Activated effector memory CD4-positive, alpha-beta T cell treated with anti-CD3 and anti-CD28 coated beads, Interleukin-2, amount 50 U/mL, for 16 hours (primary cell): ENCODE results near the gene KCTD17.
A peak's percentile ranks its signal among the peaks of the same experiment; 100 is the strongest.

Experiments used
- DNase-seq: peaks from one replicate; pipeline ENCODE4 v3.0.0-alpha.2; 2020

KCTD17 gene

DNA sequence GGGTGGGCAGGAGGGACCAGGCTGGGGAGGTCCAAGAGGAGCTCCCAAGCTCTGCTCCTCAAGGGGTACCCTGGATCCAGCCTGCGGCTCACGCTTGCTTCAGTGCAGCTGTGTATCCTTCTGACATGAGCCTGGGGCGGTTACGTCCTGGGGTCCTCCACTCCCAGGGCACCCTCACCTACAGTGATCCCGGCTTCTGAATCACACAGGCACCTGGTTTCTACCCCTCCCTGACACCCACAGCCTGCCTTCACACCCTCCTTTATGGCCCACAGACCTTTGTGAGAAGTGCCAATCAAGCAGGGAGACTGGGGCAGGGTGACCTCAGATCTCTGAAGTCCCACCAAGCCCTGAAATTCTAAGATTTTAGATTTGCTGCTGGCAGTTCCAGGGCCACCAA is 30.5 kb upstream of the KCTD17 start:
- DNase-seq = no peak

DNA sequence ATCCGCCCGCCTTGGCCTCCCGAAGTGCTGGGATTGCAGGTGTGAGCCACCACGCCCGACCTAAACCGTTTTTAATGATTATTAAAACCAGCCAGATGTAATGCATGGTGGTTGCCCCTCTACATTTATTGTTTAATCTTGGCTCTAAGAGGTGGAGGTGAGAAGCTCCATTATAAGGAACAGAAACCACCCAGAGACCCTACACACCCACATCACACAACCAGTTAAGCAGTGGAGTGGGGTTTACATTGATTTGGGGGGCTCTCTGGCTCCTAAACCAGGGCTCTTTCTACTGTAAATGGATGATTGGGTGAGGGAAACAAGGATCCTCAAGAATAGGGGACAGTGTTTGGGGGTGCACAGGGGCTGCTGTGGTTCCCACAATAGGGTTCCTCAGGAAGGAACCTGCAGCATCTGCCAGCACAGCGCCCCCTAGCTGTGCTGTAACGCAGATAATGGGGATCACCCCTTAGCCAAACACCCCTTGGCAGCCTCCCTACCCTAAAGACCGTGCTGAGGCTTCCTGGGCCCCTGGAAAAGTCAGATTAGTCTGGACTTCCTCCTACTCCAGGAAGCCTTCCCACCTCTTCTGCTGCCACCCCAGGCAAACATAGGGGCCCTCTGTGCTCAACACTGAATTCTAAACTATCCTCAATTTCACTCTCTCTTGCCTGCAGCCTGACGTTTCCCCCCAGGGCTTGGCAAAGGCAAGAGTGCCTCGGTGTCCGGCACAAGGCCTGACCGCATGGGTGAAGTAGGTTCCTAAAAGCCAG is 29.6 kb upstream of the KCTD17 start:
- DNase-seq = peak; percentile 86

DNA sequence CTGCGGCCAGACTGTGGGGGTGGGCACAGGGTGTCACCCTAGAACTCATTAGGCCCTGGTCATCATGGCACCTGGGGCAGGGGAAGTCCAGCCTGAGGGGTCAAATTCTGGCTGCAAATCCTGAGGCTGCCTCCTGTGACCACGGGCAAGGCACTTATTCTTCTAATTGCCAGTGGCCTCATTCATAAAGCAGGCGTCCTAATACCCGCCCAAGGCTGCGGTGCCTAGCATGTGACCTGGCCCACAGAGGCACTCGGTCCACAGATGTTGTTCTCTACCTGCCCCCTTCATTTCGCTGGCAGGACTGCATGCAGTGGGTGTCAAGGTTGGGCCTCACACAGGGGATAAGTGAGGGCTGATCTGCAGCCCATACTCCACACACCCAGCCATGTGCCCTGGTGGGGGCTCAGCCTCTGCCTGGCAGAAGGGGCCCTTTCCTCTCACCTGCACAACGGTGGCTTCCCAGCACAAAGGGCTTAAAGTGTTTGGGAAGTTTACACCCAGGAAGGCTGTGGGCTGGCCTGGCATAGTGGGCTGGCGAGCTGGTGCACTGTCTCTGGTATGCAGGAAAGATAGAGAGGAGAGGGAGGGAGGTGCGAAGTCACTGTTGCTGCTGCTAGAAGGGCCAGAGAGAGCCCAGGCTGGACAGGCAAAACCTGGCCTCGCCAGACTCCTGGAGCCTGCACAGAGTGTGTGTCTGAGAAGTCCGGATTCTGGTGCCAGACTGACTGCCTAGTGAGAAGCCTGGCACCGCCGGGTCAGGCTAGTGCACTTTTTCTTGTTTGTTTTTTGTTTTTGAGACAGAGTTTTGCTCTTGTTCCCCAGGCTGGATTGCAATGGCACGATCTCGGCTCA is 28.8 kb upstream of the KCTD17 start:
- no peak for DNase-seq

DNA sequence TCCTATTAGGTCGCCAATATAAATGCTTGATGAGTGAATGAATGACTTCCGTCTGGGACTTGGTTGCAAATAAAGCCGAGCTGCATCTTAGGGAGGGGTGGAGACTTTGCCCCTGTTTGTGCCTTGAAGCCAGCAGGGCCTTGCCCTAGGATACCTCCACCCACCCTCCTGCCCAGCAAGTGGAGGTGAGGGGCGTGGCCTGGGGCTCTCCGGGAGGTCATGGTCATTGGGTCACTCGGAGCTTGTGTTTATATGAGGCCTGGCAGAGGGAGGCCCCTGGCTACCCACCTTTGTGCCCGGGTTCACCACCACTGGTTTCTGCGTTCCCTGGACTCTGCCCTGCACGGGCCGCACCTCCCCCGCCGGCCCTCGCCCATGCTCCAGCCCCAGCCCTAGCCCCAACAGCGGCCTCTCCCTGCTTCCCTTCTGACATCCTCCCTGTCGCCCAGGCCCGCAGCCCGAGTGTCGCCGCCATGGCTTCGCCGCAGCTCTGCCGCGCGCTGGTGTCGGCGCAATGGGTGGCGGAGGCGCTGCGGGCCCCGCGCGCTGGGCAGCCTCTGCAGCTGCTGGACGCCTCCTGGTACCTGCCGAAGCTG is 27.7 kb upstream of the KCTD17 start:
- no peak for DNase-seq

DNA sequence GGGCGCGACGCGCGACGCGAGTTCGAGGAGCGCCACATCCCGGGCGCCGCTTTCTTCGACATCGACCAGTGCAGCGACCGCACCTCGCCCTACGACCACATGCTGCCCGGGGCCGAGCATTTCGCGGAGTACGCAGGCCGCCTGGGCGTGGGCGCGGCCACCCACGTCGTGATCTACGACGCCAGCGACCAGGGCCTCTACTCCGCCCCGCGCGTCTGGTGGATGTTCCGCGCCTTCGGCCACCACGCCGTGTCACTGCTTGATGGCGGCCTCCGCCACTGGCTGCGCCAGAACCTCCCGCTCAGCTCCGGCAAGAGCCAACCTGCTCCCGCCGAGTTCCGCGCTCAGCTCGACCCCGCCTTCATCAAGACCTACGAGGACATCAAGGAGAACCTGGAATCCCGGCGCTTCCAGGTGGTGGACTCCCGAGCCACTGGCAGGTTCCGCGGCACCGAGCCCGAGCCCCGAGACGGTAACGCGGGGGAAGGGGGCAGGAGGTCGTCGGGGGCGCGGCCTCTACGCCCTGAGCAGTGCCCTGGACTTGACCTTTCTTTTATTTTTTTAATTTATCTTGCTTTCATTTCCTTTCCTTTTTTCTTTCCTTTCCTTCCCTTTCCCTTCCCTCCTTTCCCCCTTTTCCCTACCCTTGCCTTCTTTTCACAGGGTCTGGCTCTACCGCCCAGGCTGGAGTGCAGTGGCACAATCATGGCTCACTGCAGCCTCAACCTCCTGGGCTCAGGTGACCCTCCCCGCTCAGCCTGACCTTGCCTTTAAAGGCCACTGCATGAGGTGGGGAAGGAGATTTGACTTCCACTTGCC is 27.0 kb upstream of the KCTD17 start:
- no peak for DNase-seq

DNA sequence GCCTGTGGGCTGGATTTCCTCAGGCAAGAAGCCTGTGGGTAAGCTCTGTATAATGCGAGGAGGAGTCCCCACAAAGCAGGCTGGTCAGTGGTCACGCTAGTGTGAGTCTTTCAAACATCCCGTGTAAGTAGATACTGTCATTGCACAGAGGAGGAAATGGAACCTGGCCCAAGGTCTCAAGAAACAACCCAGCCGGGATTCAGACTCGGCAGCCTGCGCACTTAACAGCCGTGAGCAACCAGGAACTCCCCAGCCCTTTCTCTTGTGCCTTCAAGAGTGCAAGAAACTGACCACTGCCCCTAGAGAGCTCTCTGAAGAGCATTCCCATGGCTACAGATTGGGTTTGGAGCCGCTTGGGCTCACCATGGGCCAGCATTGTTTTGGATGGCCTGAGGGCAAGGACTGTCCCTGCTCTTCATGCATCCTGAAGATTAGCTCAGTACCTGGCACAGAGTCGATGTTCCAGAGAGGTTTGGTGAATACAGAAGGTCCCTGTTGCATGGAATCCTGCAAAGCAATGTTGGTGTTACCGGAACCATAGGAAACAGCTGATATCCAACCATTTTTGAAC is 26.0 kb upstream of the KCTD17 start:
- no peak for DNase-seq

DNA sequence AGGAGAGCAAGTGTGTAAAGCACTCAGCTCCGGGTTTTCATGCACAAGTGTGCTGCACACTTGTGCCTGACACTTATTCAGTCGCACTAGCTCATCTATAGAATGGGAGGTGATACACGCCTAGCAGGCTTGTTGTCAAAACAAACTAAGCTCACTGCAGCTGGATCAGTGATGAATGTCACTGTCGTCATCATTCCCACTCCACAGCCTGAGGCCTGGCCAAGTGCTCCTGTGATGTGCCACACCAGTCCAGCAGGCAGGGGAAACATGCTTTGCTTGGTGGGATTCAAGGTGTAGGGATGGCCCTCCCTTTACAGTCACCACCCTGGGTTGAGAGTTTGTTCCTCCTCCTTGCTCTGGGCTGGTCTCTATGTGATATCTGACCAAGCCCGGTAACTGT is 25.2 kb upstream of the KCTD17 start:
- no peak for DNase-seq

DNA sequence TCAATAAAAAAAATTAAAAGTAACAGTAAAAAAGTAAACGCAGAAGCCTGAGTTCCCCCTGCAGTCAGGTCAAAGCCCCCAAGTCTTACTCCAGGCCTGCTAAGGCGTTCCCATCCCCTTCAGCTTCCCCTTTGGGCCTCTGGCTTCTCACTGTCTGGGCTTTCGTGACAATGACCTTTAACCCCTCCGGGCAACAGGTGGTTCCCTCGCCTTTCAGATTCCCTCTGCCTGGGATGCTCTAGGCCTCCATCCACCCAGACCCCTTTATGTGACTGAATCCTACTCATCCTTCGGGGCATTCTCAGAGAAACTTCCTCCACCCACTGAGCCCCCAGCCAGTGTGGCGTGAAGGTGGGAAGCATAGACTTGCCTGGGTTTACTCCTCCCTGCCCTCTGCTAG is 24.0 kb upstream of the KCTD17 start:
- no peak for DNase-seq

DNA sequence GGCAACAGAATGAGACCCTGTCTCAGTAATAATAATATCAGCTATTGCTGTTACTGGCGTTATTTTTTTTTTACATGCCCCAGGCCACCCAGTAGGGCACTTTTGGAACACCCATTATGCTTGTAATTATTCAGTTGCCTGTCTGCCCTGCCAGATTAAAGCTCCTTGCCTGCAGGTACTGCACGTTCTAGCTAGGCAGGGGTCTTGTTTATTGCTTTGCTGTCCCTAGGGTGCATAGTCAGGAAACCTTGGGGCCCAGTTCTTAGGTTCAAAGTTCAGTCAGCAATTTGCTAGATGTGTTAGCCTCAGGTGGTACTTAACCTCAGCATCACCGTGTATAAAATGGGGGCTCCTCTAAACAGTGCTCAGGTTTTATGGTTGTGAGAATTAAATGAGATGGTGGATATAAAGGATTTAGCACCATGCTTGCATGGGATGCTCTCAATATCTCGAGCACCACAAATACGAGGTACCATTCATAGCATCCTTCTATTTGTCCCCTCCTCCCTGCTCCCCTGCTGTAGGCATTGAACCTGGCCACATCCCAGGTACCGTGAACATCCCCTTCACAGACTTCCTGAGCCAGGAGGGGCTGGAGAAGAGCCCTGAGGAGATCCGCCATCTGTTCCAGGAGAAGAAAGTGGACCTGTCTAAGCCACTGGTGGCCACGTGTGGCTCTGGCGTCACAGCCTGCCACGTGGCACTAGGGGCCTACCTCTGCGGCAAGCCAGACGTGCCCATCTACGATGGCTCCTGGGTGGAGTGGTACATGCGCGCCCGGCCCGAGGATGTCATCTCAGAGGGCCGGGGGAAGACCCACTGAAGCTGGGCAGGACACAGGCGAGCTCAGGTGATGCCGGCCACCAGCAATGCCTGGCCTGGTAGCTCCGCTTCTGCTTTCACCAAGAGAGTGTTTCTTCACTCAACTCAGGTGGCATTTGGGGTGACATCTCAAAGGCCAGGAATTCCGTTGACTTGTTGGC is 22.6 kb upstream of the KCTD17 start:
- no peak for DNase-seq

DNA sequence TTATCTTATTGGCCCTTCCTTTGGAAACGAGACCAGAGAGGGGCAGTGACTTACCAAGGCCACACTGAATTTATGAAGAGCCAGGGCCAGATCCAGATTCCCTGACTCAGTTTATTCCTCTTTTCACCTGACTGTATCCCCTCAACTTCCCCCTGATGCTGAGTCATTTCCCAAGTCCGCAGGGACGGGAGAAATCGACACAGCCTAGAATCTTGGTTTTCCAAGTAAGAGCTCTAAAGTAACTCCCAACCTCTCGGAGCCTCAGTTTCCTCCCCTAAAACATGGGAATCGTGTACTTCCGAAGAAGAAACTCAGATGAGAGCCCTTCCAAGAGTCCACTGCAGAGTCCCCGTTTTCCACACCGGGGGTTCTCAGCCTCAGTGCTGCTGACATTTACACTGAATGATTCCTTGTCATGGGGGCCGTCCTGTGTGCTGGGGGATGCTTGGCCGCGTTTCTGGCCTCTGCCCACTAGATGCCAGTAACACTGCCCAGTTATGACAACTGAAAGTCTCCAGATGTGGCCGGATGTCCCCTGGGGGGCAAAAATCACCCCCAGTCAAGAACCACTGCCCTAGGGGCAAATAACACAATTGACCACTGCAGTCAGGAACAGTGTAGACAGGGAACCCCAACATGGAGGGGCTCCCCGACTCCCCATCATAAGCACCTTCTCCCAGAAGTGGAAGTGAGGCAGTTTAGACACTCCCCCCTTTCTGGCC is 20.8 kb upstream of the KCTD17 start:
- no peak for DNase-seq

DNA sequence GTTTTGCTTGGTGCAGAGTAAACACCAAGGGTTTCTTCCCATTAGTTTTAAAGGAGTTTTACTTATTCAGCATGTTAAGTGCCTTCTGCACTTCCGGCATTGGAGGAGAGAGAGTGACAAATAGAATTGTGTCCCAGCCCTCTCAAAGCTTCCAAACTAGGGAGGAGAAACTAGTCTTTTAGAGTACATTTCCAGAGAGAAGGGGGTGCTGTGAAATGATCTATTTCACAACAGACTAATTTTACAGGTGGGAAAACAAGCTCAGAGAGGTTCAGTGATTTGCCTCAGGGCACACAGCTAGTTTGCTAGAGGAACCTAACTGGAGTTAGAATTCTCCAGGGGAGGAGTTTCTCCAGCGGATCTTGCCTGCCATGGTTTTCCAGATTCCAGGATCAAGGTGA is 19.4 kb upstream of the KCTD17 start:
- DNase-seq = no peak

DNA sequence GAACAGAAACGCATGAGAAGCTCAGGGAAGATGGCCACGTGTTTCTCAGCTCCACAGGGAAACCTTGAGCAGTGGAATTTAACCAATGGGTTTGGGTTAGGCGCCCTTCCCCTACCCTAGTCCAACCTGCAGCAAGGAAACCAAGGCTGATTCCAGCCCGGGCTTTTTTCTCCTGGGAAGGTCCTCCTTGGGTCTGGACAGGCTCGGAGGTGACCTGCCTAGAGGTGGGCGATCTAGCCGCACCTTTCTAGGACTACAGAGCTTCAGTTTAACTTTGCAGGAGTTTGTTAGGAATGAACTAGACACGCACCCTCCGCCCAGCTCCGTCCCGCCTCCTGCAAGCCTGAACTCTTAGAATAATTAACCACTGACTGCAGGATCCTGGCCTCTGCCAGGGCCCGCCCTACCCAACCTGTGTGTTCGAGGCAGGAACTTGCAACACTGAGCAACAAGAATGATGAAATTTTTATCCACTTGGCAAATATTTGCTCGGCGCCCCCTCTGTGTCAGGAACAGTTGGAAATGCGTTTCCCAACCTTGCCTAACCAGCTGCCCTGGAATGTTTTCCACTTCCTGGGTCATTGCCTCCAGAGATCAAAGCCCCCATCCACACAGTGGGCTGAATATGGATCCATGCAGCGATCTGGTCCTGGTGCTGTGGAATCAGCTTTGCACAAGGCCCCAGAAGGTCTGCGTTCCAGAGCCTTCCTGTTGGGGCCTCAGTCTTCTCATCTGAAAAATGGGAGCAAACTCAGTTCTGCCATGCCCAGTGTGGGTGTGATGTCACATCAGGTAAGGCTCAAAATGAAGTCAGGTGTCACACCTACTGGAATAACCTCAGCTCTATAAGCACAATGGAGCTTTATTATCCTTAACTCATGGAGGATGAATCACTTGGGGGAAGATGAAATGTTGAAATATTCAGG is 18.7 kb upstream of the KCTD17 start:
- no peak for DNase-seq

DNA sequence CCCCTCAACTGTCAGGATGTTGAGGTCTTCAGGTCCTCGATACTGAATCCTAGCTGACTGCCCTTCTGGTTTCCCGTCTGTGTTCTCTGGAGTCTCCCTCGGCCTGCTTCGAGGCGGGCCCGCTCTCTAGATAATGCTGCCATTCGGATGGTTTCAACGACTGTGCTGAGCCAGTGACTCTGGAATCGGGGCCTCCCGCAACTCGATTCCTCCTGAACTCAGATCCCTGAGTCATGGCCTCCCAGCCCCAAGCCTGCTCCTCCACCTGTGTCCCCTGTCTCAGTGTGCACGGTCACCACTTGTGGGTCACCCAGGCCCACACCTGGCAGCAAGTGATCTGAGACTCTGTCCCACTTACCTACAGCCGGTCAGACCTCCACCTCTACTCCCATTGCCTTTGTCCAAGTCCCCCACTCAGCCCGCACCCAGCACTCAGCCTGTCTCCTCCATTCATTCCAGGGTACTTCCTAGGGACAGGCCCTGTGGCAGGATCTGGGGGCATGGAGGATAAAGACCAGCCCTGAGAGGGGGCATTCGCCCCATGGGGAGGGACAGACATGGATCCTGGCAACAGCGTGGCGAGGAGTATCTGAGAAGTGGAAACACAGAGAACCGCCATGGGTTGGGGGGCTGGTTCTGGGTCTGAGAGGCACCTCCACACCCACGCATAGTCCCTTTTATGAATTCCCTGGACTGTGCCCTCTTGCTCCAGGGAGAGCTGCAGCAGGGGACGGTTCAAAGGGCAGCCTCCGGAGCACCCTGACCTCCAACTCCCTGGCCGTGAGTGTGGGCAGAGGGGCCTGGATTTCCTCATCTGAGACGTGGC is 17.7 kb upstream of the KCTD17 start:
- no peak for DNase-seq

DNA sequence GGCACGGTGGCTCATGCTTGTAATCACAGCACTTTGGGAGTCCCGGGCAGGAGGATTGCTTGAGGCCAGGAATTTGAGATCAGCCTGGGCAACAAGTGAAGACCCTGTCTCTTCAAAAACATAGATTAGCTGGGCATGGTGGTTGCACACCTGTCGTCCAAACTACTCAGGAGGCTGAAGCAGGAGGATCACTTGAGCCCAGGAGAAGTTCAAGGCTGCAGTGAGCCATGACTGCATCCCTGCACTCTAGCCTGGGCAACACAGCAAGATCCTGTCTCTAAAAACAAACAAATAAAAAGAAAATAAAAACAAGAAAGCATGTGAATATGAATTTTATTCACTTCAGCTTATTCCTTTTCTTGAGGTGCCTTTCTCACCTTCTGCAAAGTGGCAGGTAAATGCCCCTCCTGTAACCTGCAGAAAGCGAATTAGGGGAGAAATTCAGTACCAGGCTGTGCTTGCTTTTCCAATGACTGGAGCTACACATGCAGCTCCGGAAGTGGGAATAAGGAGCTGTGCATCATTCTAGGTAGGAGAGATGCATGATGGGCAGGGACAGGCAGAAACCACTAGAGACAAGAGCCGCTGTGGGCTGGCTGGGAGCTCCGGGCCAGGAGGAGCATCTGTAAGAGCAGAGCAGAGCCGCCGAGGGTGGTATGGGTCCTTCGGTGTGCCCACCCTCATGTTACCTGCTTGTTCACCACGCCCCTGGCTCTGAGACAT is 14.7 kb upstream of the KCTD17 start:
- no peak for DNase-seq

DNA sequence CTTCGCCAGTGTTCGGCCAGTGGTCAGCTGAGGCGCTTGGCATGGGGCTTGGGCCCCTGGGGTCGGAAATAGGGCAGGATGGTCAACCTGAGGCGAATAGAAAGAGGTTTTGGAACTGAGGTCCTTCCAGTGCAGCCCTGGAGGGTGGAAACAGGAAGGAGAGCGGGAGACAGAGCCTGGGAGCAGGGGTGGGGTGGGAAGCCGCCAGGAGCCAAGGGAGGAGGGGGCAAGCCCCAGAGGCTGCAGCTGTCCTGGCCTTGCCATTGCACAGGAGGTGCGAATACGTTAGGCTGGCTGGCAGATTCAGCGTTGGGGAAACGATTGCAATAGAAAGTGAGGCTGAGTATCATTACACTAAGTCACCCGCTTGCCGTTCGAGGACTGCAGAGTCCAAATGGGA is 13.9 kb upstream of the KCTD17 start:
- DNase-seq = no peak

DNA sequence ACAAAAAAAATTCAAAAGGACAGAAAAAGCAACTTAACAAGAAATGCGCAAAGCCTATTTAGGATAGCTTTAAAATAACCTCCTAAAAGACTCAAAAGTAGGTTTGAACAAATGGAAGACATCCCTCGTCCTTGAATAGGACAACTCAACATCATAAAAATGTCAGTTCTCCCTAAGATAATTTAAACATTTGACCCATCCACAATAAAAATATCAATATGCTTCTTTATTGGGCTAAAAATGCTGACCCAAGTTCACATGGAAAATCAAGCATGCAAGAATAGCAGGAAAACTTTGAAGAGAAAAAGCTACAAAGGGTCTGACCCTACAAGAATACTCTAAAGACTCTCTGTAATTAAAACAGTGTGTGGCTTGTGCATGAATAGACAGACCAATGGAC is 12.1 kb upstream of the KCTD17 start:
- DNase-seq = no peak

DNA sequence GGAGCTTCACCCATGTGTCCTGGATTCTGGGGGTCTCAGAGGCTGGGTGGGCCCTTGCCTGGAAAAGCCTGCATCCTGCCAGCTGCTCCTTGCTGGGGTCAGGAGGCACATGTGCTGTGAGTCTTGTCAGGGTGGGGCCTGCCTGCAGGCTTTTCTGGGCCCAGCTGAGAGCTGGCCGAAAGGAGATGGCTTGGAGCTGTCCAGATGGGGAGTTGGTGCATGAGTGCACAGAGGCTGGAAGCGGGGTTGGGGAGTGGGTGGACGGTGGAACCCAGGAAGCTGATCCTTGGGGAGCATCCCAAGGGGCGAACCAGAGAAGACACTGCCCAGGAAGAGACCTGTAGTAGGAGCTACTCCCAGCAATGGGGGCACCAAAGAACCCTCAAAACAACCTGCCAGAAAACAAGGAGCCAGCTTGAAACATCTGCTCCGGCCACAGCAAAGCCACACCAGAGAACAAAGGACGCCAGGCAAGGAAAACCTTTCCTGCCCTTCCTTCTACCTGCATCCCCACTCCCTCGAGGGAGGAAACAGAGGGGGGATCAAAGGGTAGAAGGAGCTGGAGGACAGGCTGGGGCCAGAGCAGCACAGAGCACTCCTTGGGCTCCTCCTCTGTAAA is 8.2 kb upstream of the KCTD17 start:
- DNase-seq = no peak
